ENCODE data around the gene ALDH16A1. TPM values are rescaled to one million over a fixed set of nuclear protein-coding genes. Genes with fewer than 3 reads are reported as not detected.

Gene ALDH16A1
- total and polyA plus RNA-seq, 10 of the 15 experiments (the other 5 are each of a cell fraction or from before 2014, with no cell fraction given) = 1.7 to 49.3 (median 18.1) TPM

- no peak for TF ChIP-seq BCL11A (IDR thresholded peaks at IDR 0.05; ENCODE audit: low read depth, low read length)
- no peak for TF ChIP-seq NFYB (IDR thresholded peaks at IDR 0.05; ENCODE audit: insufficient read depth, low read depth, low read length)
- TF ChIP-seq, protein P1, sequence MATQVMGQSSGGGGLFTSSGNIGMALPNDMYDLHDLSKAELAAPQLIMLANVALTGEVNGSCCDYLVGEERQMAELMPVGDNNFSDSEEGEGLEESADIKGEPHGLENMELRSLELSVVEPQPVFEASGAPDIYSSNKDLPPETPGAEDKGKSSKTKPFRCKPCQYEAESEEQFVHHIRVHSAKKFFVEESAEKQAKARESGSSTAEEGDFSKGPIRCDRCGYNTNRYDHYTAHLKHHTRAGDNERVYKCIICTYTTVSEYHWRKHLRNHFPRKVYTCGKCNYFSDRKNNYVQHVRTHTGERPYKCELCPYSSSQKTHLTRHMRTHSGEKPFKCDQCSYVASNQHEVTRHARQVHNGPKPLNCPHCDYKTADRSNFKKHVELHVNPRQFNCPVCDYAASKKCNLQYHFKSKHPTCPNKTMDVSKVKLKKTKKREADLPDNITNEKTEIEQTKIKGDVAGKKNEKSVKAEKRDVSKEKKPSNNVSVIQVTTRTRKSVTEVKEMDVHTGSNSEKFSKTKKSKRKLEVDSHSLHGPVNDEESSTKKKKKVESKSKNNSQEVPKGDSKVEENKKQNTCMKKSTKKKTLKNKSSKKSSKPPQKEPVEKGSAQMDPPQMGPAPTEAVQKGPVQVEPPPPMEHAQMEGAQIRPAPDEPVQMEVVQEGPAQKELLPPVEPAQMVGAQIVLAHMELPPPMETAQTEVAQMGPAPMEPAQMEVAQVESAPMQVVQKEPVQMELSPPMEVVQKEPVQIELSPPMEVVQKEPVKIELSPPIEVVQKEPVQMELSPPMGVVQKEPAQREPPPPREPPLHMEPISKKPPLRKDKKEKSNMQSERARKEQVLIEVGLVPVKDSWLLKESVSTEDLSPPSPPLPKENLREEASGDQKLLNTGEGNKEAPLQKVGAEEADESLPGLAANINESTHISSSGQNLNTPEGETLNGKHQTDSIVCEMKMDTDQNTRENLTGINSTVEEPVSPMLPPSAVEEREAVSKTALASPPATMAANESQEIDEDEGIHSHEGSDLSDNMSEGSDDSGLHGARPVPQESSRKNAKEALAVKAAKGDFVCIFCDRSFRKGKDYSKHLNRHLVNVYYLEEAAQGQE (IDR thresholded peaks at IDR 0.05; ENCODE audit: low read depth, low read length) = no peak
- TF ChIP-seq POLR2AphosphoS5 (IDR thresholded peaks at IDR 0.05; ENCODE audit: low read length) = no peak
- no peak for TF ChIP-seq KLF5 (IDR thresholded peaks at IDR 0.05; ENCODE audit: partially characterized antibody)
- TF ChIP-seq, protein P2, sequence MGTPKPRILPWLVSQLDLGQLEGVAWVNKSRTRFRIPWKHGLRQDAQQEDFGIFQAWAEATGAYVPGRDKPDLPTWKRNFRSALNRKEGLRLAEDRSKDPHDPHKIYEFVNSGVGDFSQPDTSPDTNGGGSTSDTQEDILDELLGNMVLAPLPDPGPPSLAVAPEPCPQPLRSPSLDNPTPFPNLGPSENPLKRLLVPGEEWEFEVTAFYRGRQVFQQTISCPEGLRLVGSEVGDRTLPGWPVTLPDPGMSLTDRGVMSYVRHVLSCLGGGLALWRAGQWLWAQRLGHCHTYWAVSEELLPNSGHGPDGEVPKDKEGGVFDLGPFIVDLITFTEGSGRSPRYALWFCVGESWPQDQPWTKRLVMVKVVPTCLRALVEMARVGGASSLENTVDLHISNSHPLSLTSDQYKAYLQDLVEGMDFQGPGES (IDR thresholded peaks at IDR 0.05) = no peak
- TF ChIP-seq JUNB (IDR thresholded peaks at IDR 0.05) = no peak
- TF ChIP-seq KDM1A (IDR thresholded peaks at IDR 0.05; ENCODE audit: borderline replicate concordance) = no peak
- 0 out of 2 replicates have a peak, but pooled peaks have one; percentile 18 for TF ChIP-seq CHD2 (IDR thresholded peaks at IDR 0.05; ENCODE audit: borderline replicate concordance, low read depth, low read length)
- TF ChIP-seq EZH2 (IDR thresholded peaks at IDR 0.05; ENCODE audit: borderline replicate concordance, control insufficient read depth, low read depth, low read length) = no peak
- TF ChIP-seq HDAC2 (IDR thresholded peaks at IDR 0.05) = no peak
- TF ChIP-seq NFYA (IDR thresholded peaks at IDR 0.05; ENCODE audit: borderline replicate concordance, low read depth, low read length) = no peak
- TF ChIP-seq NFXL1 (IDR thresholded peaks at IDR 0.05; ENCODE audit: borderline replicate concordance) = no peak
- TF ChIP-seq HCFC1 (IDR thresholded peaks at IDR 0.05; ENCODE audit: low read length) = peak; percentile 34; the same call in 1 of the 2 replicates
- no peak for TF ChIP-seq SMAD5 (IDR thresholded peaks at IDR 0.05; ENCODE audit: low read depth)
- TF ChIP-seq ELK1 (IDR thresholded peaks at IDR 0.05; ENCODE audit: low read depth, low read length) = no peak
- 0 out of 4 replicates have a peak, but pooled peaks of 1 of the 2 experiments have one; percentile 39 for TF ChIP-seq SRF (IDR thresholded peaks at IDR 0.05; ENCODE audit: low read depth in 2 of 2, low read length in 2 of 2)
- TF ChIP-seq, protein P3, sequence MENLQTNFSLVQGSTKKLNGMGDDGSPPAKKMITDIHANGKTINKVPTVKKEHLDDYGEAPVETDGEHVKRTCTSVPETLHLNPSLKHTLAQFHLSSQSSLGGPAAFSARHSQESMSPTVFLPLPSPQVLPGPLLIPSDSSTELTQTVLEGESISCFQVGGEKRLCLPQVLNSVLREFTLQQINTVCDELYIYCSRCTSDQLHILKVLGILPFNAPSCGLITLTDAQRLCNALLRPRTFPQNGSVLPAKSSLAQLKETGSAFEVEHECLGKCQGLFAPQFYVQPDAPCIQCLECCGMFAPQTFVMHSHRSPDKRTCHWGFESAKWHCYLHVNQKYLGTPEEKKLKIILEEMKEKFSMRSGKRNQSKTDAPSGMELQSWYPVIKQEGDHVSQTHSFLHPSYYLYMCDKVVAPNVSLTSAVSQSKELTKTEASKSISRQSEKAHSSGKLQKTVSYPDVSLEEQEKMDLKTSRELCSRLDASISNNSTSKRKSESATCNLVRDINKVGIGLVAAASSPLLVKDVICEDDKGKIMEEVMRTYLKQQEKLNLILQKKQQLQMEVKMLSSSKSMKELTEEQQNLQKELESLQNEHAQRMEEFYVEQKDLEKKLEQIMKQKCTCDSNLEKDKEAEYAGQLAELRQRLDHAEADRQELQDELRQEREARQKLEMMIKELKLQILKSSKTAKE (IDR thresholded peaks at IDR 0.05; ENCODE audit: low read depth, poor library complexity, severe bottlenecking) = no peak
- 0 out of 2 replicates have a peak, but pooled peaks have one; percentile 14 for TF ChIP-seq TAF1 (IDR thresholded peaks at IDR 0.05; ENCODE audit: borderline replicate concordance, low read depth, low read length)
- TF ChIP-seq IKZF2 (IDR thresholded peaks at IDR 0.05) = peak in 1 of 2 experiments; percentile 22; a peak in 1 of 4 replicates
These were observed 21.0 kb downstream of the ALDH16A1 start, which contains the start of gene FLT3LG (continued) for GRCh38 chr19:49473868-49474541.

Data from GM12878 (cell line).